A204.1 (cell line): Measurements from ENCODE around the gene ADAMTS18.

ENCODE experiments used
- FAIRE-seq: peaks from 2 replicates; lab custom pipeline; 2012; peaks lifted over from hg19 to GRCh38; lab: Jason Lieb, UNC

Gene ADAMTS18

DNA sequence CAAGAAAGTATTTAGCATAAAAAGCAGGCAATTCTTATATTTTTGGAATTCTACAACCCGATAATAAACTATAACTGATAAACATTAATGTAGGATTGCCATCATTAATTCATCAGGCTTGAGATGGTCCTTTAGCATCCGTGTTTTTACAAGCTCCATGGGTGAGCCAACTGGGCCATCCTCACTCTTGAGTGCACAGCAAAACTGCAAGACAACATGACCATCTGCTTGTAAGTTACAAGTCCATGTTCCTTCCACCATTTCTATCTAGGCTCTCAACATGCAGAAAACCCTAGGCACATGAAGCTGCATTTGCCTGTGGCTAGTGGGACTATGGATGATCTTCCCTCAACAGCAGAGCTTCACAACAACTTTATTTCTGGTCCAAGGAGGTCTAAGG, 40.1 kb downstream of the ADAMTS18 start:
- no peak for FAIRE-seq

DNA sequence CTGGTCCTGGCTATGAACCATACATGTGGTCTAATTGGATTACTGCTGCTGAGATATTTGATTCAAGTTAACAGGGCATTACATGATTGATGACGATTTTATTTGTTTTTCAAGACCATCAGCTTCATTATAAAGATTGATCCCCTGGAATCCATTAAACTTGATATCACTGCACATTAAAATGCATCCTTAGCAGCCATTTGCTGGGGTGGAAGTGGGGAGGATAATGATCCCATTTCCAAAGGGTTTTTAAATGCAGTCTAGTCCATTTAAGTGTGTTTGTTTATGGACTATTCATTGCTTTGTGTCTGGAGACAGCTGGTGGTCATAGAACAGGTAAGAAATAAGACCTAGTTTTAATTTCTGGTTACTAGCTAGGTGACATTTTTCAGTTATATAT, 40.9 kb downstream of the ADAMTS18 start:
- no peak for FAIRE-seq

GRCh38 chr16:77387815-77388209, 47.0 kb downstream of the ADAMTS18 start:
- FAIRE-seq = no peak

- FAIRE-seq = no peak
Measured at GRCh38 chr16:77386831-77387814, 47.7 kb downstream of the ADAMTS18 start.

DNA sequence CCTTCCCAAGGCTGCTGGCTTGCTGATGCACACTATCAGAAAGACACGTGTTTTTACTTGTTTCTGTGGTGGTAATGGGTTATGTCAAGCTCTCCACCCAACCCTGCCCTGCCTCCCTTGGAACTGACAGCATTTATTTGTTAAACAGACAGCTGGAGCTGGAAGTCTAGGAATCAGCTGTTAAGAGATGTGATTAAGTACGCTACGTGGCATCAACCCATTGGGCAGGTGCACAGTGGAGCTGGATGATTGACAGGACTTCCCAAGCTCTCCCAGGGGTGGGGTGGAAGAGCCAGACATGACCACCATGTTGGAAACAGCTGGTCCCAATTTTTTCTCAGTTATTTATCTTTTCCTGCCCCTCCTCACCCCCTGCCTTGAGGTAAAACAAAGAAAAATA, 49.4 kb downstream of the ADAMTS18 start:
- no peak for FAIRE-seq

DNA sequence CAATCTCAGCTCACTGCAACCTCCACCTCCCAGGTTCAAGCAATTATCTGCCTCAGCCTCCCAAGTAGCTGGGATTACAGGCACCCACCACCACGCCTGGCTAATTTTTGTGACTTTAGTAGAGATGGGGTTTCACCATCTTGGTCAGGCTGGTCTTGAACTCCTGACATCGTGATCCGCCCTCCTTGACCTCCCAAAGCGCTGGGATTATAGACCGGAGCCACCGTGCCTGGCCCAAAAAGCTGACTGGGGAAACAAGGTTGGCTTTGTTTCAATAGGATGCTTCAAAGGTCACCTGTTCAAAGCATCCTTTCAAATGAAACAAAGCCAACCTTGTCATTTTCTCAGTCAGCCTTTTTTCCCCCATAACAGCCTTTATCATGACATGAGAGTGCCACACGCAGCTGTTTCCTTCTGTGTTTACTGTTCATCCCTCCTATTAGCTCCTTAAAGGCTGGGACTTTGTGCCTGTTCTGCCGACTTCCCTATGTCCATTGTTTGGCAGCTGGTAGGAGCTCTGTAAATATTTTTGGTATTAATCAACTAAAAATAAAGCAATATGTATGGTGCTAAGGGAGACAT, 51.1 kb downstream of the ADAMTS18 start:
- FAIRE-seq = no peak

- FAIRE-seq = no peak
Measured at GRCh38 chr16:77376358-77376757, 58.5 kb downstream of the ADAMTS18 start.

GRCh38 chr16:77375396-77375795, 59.4 kb downstream of the ADAMTS18 start:
- FAIRE-seq = no peak

DNA sequence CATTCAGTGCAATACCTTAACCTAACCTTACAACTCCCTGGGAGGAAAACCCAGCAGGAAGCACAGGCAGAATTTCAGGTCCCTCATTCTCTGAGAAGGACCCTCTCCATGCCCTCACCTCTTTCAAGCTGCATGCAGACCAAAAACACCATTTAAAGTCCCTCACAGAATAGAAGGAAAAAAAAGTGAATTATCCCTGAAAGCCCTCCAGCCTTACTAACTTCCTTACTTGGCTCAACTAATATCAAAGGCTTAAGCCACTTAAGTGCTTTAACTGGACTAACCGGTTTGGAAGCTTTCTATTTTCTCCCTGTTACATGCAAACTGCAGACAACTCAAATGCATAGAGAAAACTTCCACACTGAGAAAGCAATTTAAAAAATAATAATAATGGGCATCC, 60.5 kb downstream of the ADAMTS18 start:
- FAIRE-seq = no peak

- FAIRE-seq = no peak
Measured at GRCh38 chr16:77373726-77374125, 61.1 kb downstream of the ADAMTS18 start.

GRCh38 chr16:77364770-77365169, 70.1 kb downstream of the ADAMTS18 start:
- no peak for FAIRE-seq

- FAIRE-seq = no peak
Measured at GRCh38 chr16:77359065-77359502, 75.8 kb downstream of the ADAMTS18 start.

- no peak for FAIRE-seq
Measured at GRCh38 chr16:77353587-77354263, 81.1 kb downstream of the ADAMTS18 start.

GRCh38 chr16:77344341-77344740, 90.5 kb downstream of the ADAMTS18 start:
- FAIRE-seq = no peak

DNA sequence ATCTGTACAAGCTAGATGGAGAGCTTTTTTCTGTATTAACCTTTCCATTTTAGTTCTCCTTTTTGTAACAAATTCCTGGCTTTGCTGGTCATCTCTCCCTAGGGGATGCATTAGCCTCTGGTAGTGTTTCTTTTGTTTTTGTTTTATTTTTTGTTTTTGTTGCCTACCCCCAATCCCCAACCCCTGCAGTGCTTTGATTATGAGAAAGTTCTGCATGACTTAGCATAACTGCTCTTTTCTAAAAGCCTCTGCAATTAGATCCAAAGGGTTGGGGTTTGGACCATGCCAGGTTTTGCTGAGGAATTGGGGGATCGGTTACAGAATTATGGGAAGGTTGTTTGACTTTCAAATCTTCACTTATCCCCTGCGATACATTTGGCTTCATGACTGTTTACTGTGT, 98.2 kb downstream of the ADAMTS18 start:
- no peak for FAIRE-seq

GRCh38 chr16:77335652-77336234, 99.1 kb downstream of the ADAMTS18 start:
- no peak for FAIRE-seq

- no peak for FAIRE-seq
Measured at GRCh38 chr16:77332792-77333191, 102.0 kb downstream of the ADAMTS18 start.

DNA sequence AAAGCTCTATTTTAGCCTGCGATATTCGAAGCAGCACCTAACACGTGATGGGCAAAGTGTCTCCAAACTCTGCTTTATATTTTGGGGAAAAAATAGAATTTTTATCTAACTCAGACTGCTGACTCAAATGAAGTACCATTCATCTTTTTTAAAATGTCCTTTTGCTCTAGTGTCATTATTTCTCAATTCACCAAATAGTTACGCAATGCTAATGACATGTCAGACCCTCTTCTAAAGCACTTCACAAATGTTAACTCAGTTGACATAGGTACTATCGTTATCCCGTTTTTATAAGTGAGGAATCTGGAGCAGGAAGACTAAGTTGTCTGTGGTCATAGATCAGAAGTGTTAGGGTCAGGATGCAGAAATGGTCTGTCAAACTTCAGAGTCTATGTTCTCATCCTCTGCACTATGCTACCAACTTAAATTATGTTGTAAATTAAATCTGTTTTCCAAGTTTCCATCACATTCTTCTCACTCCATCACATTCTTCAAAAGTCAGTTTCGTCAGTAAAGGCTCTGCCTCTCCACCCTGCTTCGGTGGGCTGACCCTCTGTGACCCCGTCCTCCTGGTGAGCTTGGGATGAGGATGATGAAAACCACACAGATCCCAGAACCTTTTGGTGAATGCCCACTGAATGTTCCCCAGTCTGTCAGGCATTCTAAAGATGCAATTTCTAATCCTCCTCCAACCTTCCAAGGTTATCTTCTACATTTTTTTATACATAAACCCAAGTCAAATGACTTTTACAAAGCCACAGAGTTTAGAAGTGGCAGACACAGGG, 102.8 kb downstream of the ADAMTS18 start:
- FAIRE-seq = no peak

- no peak for FAIRE-seq
Measured at GRCh38 chr16:77331043-77331442, 103.8 kb downstream of the ADAMTS18 start.

DNA sequence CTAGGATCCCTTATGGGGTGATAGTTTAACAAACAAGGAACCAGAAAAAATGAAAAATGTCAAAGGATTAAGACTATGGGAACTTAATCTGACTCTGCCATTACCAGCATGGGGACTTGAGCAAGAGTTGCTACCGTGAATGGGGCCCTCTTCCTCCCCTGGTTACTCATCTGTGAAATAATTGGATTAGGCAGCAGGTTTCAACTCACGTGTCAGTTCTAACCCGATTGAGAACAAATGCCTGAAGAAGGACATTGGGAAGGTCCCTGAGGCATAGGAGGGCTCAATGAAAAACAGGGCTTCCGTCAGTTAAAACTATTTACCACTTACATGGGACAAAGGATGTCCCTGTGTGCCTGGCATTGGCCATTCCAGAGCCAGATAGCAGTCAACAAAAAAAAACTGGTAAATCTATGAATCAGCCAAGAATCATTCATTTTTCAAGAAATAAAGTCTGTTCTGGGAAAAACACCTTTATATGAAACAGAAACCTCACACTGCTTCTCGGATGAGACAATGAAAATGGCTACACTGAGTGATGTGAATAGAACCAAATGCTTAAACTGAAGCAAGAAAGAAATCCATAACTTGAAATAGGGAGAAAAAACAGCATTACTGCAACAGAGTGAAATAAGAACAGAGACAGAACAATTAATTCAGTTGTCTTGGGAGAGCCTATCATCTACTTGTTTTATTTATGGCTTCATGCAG, 104.3 kb downstream of the ADAMTS18 start:
- FAIRE-seq = no peak

GRCh38 chr16:77328768-77329167, 106.1 kb downstream of the ADAMTS18 start:
- FAIRE-seq = no peak
